Stimulated activated CD8-positive, alpha-beta memory T cell treated with anti-CD3 and anti-CD28 coated beads, Interleukin-12 subunit alpha, Interleukin-12 subunit beta, amount 100 ng/mL, for 1 hour (primary cell): Measurements from ENCODE around the gene NT5DC3.

ENCODE experiments used
- DNase-seq: peaks from one replicate; pipeline ENCODE4 v3.0.0-alpha.2; 2020; ENCODE audit warnings: low read depth

NT5DC3 gene

DNA sequence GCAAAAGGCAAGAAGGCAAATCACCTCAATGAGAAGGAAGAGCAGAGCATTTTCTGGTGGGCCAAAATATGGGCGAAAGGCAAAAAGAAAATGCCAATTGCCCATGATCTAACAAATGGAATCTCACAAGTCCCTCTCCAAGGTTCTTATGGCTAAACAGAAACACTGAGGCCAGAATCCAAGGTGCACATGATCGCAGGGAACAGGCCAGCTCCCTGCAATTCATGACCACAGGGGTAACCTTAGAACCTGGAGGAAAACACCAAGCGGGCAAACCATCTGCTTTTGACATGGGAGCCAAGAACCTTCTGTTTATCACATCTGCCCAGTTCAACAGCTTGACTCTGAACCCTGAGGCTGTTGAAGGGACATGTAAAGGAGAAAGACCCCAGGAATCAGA, 60.0 kb downstream of the NT5DC3 start:
- no peak for DNase-seq

DNA sequence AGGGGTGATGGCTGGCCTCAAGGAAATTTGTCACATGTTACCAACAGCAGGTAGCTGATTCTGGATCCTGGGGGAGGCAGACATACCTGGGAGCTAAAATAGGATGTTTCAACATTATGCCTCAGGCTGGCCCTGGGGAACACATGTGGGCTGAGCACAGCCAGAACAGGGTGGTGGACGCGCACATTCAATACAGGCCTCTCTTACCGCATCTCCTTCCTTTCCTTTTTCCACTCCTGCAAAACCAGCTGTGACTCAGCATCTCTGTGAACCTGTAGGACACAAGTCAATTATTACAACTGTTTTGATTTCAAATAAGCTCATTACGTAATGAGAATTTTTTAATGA, 61.0 kb downstream of the NT5DC3 start:
- no peak for DNase-seq

DNA sequence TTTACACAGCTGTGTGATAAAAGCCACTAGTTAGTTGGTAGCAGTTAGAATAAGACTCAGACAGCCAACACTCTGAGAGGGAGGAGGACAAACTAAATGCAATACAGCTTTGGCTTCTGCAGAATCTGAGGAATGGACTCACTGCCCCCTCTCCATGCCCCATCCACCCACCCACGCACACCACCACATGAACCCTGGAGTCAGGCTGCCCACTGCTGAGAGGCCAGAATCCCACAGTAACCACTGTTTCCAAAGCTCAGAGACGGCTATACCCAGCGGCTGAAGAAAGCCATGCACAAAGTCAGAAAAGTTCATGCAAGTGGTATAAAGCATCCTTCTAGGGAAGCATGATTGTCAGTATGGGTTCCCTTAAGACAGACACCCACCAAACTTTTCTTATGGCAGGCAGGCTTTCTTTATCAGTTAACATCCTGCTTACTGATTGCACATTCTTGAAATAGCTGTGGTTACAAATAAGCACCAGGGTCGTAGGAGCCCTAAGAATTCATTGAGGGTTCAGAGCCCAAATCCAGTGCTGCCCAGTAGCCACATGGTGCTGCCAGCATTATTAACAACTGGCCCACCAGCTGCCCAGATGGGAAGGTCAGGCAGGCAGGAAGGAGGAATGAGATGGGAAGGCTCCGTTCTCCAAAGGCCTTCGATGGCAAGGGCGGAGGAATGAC, 61.5 kb downstream of the NT5DC3 start:
- DNase-seq: no peak

DNA sequence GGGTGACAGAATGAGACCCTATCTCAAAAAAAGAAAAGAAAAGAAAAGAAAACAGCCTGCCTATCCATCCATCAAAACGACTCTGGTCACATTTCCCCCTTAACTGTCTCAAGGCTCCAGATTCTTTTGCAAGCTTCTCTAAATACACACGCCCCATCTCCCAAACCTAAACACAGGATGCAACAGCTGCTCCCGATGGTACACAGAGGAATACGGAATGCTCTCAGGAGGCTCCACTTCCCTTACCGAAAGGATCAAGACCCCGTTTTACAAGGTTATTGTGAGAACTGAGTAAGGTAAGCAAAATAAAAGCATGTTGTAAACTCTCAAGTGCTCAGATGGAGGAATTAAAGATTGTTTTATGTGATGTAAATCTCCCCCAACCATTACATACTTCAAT, 62.3 kb downstream of the NT5DC3 start:
- no peak for DNase-seq

DNA sequence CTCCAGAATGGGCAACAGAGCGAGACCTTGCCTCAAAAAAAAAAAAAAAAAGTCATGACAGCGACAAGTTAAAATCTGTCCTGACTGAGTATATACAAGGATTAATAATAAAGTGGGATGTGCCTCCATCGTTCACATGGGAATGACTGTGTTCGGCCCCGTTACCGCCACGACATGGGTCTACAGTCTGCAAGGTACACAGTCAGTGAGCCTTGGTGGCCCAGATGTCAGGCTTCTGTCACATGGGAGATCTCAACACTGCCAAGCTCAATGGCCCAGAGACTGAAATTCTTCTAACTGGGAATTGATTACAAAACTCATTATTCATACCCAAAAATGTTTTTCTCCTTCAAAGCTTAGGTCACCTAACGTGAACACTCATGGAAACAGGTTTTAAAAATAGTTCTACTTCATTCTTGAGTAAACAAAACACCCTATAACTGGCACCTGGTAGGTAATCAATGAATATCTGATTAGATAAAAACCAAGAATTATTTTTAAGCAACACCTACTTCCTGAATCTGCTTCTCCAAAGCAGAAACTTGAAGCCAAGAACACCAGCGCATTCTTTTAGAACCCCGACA, 66.0 kb downstream of the NT5DC3 start:
- no peak for DNase-seq

DNA sequence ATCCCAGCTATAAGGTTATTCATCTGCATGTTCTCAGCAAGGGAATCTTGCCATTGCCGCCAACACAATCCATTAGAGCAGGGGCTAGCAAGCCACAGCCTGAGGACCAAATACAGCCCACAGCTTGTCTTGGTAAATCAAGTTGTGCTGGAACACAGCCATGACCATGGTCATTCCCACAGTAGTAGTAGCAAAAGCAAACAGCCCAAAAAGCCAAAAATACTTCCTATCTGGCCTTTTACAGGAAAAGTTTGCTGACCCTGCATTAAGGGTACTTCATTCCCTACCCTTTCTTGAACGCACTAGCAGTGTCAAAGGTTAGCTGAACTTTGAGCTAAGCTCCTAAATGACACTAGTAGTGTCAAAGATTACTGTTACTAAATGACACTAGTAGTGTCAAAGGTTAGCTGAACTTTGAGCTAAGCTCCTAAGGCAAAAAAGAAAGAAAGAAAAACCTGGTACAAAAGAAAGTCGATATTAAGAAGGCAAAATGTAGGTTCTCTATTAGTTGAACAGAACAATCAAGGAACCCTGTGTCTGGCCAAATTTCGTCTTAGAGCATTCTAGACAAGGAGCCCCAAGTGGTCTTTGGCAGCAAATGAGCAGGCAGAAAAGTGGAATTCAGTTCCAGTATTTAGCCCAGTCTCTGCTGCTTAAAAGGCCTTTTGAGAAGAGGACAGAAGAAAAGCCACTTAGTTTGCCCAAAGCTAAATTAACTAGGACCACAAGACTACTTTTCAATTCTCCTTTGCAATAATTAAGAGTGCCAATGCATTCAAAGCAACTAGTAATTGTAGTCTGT, 67.7 kb downstream of the NT5DC3 start:
- DNase-seq: no peak

DNA sequence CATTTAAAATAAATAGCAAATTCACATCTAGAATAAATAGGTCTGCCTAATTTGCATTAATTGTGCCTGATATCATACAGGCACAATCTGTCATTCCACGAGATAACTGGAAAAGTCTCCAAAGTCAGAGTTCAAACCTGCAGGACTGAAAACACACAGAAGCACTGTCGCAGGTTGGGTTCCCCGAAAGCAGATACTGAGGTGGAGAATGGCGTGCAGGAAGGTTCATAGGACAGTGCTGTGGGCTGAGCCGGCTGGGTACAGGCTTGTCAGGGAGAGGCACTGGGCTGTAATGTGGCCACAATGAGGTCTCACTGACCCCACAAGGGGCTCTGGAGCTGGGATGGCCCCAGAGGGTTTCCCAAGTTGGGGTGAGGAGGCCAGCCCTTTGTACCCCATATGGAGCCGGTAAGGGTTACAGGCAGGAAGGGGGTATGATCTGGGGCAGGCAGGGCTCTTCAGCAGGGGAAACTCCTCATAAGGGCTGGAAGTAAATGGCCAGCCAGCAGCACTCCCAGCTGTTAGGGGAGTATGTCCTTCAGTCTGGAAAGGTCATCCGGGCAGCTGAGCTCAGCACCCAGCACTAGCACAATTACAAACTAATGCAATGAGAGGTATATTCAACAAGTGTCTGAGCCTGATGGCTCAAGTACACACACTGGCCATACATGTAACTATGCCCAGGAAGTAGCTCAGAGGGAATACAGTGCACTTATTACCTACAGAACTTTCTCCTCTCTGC, 68.5 kb downstream of the NT5DC3 start:
- no peak for DNase-seq

DNA sequence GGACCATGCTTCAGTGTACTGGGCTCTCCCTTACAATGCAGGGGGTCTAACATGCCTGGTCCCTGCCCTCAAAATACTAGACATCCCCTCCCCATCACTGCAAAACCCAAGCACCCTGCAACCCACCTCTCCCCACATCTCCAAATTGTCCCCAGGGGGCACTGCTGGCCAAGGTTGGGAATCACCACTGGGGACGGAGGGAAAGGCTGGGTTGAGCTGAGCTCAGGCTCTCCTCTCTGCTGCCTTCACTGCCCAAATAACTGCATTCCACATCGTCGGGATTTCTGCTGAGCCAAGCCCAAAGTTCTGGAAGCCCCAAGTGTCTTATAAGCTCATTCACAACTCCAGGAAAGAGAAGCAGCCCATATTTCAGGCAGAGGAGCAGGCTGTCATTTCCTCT, 69.6 kb downstream of the NT5DC3 start:
- DNase-seq: no peak

DNA sequence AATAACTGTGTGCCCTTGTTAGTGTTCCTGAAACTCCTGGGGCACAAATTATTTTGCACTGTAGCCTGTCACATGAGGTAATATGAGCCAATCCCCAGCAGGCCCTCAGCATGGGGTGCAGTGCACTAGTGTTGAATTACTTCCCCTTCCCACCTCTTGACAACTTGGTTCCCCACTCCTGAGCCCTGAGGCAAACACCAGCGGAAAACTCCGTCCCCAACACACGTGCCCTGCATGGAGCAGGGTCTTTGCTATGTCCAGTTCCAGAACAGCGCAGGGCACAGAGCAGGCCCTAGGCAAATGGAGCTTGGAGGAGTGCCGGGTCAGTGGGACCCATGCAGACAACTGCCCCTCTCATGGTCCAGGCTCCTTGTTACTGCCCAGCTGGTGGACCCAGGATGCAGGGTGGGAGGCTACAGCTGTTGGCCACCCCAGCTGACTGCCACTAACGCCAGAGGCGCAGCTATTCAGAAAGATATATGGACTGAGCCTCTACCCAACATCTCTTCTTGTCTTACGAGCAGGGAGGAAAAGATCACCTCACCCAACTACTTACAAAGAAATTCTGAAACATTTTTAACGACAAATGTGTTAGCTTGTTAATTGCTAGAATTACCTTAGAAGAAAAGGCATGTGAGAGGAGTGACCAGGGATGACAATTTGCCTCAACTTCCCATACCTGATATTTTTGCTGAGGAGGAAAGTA, 71.6 kb downstream of the NT5DC3 start:
- no peak for DNase-seq

DNA sequence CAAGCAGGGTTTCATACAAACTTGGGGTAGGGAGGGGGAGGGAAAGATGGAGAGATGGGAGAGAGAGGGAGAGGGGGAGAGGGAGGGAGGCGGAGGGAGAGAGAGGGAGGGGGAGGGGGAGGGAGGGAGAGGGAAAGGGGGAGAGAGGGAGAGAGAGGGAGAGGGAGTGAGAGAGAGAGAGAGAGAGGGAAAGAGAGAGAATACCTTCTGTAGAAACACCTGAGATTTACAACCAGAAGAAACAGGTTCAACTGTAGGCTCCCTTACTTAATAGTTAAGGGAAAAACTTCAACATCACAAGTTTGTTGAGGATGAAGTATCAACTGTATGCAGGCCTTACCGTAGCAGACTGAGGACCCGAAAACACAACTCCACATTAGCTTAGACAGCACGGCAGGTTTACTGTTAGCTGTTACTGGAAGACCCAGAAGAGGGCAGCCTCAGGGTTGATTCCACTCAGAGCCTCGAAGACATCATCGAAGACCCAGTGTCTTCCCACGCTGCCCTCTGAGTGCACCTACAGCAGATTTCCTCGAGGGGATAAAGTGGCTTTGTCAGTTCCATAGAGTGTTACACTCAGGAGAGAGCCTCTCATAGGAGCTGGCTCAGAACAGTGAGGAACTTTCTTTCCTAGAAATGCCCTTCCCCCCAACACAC, 72.4 kb downstream of the NT5DC3 start:
- no peak for DNase-seq

DNA sequence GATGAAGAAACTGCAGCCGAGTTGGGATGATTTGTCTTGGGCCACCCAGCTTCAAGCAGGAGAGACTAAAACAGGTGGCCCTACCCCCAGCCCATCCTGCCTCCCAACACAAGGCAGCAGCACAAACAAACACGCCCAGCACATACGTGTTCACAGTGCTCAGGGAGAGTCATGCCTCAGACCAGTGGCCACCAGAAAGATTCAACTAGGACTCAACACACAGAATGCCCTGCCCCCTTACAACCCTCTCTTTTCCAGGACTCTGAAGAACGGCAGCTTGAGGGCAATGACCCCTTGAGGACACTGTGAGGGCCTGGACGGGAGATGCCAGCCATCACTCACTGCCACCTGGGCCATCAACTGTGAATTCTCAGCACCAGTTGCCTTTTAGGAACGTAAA, 75.0 kb downstream of the NT5DC3 start:
- no peak for DNase-seq

DNA sequence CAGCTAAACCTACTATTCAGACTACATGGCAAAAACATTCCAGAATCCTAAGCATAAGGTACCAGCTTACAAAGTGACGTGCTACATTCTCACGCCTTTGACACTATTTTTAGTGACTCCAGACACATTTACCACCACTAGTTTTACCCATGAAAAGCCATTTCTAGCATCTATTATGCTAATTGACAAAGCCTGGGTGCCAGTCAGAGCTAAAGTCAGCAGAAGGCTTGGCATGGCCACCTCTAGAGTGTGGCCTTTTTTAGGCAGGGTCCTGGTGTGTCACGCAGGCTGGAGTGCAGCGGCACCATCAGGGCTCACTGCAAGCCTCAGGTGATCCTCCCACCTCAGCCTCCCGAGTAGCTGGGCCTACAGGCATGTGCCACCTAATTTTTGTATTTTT, 75.7 kb downstream of the NT5DC3 start:
- no peak for DNase-seq

DNA sequence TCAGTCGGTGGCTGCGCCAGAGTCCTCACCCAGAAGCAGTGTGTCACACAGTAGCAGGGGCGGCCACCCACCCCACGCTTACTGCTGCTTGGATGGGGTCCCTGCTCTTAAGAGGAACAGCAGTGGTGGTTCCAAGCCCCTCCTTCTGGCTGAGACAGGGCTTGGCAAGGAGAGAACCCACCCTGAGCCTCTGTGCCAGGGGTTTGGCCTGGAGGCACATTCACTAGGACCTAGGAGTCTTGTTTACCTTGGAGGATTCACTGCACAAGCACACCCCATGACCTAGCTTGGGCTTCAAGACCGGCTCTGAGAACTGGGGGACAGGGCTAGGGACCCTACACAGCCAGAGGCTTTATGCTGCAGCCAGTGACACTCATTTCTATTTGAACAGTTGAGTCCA, 78.6 kb downstream of the NT5DC3 start:
- no peak for DNase-seq

DNA sequence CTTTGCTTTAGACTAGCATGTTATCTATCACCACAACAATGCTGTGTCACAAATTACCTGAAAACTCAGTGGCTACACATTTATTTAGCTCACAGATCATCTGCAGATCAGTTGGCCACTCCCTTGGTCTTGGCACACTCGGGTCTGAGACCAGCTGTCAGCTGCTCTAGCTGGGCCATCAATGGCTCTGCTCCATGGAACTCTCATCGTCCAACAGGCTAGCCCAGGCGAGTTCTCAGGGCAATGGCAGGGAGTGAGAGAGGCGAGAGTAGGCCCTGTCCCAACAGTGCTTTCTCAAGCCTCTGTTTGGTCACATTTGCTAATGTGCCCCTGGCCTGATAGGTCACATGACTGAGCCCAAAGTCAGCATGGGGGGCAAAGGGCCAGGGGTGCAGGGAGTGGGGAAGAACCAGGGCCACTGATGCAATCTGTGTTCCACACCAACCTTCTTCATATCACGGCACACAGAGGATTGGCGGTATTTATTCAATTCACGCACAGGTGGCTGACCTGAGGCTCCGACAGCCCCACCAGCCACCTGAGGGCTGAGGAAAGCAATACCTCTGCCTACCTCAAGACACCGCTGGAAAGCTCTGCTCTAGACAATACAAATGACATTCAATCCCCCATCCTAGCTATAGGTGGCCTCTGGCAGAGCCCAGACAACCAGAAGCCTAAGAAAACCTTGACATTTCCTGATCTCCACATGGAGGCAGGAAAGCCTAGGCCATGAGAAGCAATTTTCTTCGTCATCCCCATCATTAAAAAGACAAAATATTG, 82.5 kb downstream of the NT5DC3 start:
- DNase-seq: no peak

DNA sequence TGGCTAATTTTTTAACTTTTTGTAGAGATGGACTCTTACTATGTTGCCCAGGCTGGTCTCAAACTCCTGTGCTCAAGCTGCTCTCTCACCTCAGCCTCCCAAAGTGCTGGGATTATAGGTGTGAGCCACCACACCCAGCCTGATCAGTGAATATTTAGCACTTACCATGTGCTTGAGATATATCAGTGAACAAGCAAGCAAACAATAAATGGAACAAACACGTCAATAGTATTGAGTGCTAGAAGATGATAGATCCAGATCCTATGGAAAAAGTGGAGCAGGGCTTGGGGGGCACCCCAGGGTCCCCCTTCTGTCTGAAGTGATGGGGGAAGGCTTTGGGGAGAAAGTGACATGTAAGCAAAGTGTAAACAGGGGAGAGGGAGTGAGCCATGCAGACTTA, 83.8 kb downstream of the NT5DC3 start:
- DNase-seq: no peak

DNA sequence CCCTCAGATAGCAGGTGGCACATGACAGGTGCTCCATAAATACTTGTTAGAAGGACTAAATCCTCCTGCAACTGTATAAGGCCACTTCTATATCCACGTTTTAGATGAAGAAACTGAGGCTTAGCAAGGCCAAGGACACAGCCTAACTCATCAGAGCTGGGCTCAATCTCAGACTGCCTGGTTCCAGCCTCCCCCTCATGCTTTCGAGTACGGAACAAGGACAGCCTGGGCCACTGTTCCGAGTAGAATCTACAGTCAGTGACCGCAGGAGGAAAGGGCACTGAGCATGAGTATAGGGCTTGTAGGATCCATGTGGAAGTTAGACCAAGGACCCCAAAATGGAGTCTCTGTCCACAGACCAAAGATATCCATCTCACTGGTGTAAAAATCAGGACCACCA, 84.6 kb downstream of the NT5DC3 start:
- no peak for DNase-seq

DNA sequence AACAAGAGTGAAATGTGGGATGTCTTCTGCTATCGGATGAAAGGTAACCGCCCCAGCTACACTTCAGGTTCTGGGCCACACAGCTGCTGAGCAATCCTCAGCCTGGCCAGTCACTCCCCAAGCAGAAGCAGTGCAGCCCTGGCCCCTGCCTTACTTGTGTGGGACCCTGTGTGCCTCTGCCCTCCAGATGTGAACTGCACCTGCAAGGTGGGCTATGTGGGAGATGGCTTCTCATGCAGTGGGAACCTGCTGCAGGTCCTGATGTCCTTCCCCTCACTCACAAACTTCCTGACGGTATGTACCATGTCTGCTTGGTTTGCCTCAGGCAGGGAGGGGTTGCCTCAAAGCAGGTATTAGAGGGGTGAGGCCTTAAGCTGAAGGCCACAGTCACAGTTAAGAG, 85.6 kb downstream of the NT5DC3 start:
- no peak for DNase-seq

DNA sequence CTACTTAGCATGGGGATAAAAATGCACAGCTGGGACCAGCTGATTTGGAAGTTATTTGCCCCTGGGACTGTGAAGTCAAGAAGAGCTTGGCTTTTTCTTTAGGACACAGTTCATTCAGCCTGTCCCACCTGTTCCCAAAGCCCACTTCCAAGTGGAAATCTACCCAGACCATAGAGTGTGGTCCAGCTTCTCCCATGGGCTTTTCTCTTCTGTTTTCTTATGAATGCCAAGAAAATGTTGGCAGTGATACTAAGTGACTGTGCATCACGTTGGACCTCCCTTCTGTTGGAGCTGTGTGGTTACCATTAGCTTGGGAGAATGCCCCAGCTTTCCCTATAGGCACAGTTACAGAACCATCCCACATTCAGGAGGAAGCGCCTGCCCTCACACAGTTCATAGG, 89.4 kb downstream of the NT5DC3 start:
- no peak for DNase-seq

DNA sequence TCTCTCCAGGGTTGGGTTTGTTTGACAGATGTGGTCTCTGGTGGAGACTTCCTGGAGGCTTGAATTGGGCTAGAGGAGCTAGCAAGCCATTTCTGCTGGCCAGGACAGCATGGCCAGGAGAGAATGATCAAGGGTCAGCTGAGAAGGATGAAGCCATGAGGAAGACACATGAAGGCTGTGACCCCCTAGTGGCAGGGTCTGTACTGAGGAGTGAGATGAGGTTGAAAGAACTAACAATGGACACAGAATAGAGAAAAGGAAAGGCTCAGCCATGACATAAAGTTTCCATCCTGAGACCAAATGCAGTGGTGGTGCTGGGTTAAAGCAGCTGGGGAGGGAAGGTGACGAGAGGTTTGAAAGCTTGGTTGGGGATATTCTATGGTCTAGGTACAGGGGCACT, 89.9 kb downstream of the NT5DC3 start:
- DNase-seq: no peak

DNA sequence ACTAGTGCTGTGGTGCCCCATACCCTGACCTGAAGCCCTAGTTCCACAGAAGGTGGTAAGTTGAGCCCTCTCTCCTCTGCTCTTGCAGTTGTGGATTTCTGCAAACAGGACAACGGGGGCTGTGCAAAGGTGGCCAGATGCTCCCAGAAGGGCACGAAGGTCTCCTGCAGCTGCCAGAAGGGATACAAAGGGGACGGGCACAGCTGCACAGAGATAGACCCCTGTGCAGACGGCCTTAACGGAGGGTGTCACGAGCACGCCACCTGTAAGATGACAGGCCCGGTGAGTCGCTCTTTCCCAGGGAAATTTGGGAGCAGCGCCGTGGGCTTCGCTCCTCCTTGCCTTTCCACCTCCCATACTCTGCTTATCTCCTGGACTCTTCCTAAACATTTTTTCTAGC, 92.2 kb downstream of the NT5DC3 start:
- no peak for DNase-seq

DNA sequence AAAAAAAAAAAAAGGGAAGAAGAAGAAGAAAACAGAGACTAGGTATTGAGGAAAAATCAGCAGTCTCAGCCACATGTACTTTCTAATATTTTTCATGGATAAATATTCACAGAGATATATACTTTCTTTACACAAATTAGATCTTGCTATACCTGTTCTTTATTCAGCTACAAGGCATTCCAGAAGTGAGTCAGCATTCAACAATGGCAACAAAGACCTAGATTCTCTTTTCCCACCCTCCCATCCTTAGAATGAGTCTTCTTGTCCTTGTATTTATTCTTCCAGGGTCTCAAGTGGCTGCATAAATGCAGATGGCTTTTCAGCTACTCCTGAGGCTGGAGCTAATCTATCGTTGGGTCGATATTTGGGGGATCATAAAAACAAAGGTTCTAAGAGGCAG, 93.0 kb downstream of the NT5DC3 start:
- DNase-seq: no peak
